SK-N-MC (cell line): ENCODE data around the gene KCNG2.

Experiments used
- EZH2 ChIP-seq: fragments of 200-600 bp; sonication (generic); IDR thresholded peaks from one replicate; pipeline ENCODE4 v1.6.1; 2017; ENCODE audit warnings: antibody characterized with exemption
- POLR2AphosphoS5 ChIP-seq: IDR thresholded peaks from 2 replicates; pipeline ENCODE4 v1.6.1; 2012; ENCODE audit warnings: mild to moderate bottlenecking, low read depth, low read length, borderline replicate concordance

- no peak for TF ChIP-seq POLR2AphosphoS5
- no peak for TF ChIP-seq EZH2
These were observed 23.6 kb upstream of the KCNG2 start for GRCh38 chr18:79774111-79774510.
